Prostate gland (tissue), 2 donors: ENCODE measurements around the gene ATG2A.

Experiments
- POLR2A ChIP-seq: fragments of 450-650 bp; IDR thresholded peaks from one replicate; pipeline ENCODE4 v1.6.1; 2016; ENCODE audit warnings: antibody characterized with exemption, mild to moderate bottlenecking
- POLR2AphosphoS5 ChIP-seq: sonication (generic); formaldehyde crosslinking; IDR thresholded peaks from one replicate; pipeline ENCODE4 v1.6.1; 2017; ENCODE audit warnings: antibody characterized with exemption
- TF ChIP-seq, protein P1 (sequence below), 4 experiments: fragments of 200-600 bp in 2 of 4; fragments of 450-650 bp in 2 of 4; sonication (generic) in 2 of 4; IDR thresholded peaks; 1 replicate in 3 of 4; 2 replicates in 1 of 4; pipeline ENCODE4 v1.5.1; 2016 to 2019; ENCODE audit warnings: antibody characterized with exemption in 4 of 4, mild to moderate bottlenecking in 2 of 4, moderate library complexity in 2 of 4

GRCh38 chr11:64878494-64879243, 38.3 kb downstream of the ATG2A start, which contains the start of gene EHD1:
- TF ChIP-seq POLR2AphosphoS5 (peak; percentile 90), POLR2A (peak; percentile 99)
- TF ChIP-seq, protein P1, sequence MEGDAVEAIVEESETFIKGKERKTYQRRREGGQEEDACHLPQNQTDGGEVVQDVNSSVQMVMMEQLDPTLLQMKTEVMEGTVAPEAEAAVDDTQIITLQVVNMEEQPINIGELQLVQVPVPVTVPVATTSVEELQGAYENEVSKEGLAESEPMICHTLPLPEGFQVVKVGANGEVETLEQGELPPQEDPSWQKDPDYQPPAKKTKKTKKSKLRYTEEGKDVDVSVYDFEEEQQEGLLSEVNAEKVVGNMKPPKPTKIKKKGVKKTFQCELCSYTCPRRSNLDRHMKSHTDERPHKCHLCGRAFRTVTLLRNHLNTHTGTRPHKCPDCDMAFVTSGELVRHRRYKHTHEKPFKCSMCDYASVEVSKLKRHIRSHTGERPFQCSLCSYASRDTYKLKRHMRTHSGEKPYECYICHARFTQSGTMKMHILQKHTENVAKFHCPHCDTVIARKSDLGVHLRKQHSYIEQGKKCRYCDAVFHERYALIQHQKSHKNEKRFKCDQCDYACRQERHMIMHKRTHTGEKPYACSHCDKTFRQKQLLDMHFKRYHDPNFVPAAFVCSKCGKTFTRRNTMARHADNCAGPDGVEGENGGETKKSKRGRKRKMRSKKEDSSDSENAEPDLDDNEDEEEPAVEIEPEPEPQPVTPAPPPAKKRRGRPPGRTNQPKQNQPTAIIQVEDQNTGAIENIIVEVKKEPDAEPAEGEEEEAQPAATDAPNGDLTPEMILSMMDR (IDR thresholded peaks at IDR 0.05) = peak in 3 of 4 experiments; percentile 56 to 71 (median 58)
